ENCODE data around the gene NPLOC4. TPM values are rescaled to one million over a fixed set of nuclear protein-coding genes. Genes with fewer than 3 reads are reported as not detected.
A peak's percentile ranks its signal among the peaks of the same experiment; 100 is the strongest.

Gene NPLOC4
- total and polyA plus RNA-seq, 2 of the 13 experiments (the other 11 are each of a cell fraction or from before 2014, with no cell fraction given) = 57.0 to 97.0 TPM

- no peak for TF ChIP-seq GMEB1 (CRISPR knock-in tag; IDR thresholded peaks at IDR 0.05; ENCODE audit: borderline replicate concordance)
- TF ChIP-seq FOXM1 (CRISPR knock-in tag; IDR thresholded peaks at IDR 0.05) = no peak
- TF ChIP-seq MIXL1 (CRISPR knock-in tag; IDR thresholded peaks at IDR 0.05) = no peak
- TF ChIP-seq ZNF780A (CRISPR knock-in tag; IDR thresholded peaks at IDR 0.05) = peak; percentile 87
- no peak for TF ChIP-seq EHMT2 (IDR thresholded peaks at IDR 0.05; ENCODE audit: borderline replicate concordance, low read depth, low read length)
- TF ChIP-seq ZGPAT (CRISPR knock-in tag; IDR thresholded peaks at IDR 0.05) = no peak
- no peak for TF ChIP-seq ZNF446 (CRISPR knock-in tag; IDR thresholded peaks at IDR 0.05)
- TF ChIP-seq, protein P1, sequence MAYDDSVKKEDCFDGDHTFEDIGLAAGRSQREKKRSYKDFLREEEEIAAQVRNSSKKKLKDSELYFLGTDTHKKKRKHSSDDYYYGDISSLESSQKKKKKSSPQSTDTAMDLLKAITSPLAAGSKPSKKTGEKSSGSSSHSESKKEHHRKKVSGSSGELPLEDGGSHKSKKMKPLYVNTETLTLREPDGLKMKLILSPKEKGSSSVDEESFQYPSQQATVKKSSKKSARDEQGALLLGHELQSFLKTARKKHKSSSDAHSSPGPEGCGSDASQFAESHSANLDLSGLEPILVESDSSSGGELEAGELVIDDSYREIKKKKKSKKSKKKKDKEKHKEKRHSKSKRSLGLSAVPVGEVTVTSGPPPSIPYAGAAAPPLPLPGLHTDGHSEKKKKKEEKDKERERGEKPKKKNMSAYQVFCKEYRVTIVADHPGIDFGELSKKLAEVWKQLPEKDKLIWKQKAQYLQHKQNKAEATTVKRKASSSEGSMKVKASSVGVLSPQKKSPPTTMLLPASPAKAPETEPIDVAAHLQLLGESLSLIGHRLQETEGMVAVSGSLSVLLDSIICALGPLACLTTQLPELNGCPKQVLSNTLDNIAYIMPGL (CRISPR knock-in tag; IDR thresholded peaks at IDR 0.05; ENCODE audit: borderline replicate concordance in 1 of 2, low read depth in 1 of 2) = no peak
- no peak for TF ChIP-seq NFE2 (CRISPR knock-in tag; IDR thresholded peaks at IDR 0.05)
- TF ChIP-seq MEIS1 (CRISPR knock-in tag; IDR thresholded peaks at IDR 0.05; ENCODE audit: borderline replicate concordance) = no peak; the same call in 1 of the 2 replicates
- no peak for TF ChIP-seq ZNF562 (CRISPR knock-in tag; IDR thresholded peaks at IDR 0.05; ENCODE audit: borderline replicate concordance)
- TF ChIP-seq CBX2 (IDR thresholded peaks at IDR 0.05; ENCODE audit: low read depth, low read length) = no peak
- TF ChIP-seq CBX2 (CRISPR knock-in tag; IDR thresholded peaks at IDR 0.05; ENCODE audit: low read depth) = no peak
- TF ChIP-seq ZIK1 (CRISPR knock-in tag; IDR thresholded peaks at IDR 0.05; ENCODE audit: borderline replicate concordance, low read depth) = 0 out of 2 replicates have a peak, but pooled peaks have one; percentile 36
- TF ChIP-seq, protein P2, sequence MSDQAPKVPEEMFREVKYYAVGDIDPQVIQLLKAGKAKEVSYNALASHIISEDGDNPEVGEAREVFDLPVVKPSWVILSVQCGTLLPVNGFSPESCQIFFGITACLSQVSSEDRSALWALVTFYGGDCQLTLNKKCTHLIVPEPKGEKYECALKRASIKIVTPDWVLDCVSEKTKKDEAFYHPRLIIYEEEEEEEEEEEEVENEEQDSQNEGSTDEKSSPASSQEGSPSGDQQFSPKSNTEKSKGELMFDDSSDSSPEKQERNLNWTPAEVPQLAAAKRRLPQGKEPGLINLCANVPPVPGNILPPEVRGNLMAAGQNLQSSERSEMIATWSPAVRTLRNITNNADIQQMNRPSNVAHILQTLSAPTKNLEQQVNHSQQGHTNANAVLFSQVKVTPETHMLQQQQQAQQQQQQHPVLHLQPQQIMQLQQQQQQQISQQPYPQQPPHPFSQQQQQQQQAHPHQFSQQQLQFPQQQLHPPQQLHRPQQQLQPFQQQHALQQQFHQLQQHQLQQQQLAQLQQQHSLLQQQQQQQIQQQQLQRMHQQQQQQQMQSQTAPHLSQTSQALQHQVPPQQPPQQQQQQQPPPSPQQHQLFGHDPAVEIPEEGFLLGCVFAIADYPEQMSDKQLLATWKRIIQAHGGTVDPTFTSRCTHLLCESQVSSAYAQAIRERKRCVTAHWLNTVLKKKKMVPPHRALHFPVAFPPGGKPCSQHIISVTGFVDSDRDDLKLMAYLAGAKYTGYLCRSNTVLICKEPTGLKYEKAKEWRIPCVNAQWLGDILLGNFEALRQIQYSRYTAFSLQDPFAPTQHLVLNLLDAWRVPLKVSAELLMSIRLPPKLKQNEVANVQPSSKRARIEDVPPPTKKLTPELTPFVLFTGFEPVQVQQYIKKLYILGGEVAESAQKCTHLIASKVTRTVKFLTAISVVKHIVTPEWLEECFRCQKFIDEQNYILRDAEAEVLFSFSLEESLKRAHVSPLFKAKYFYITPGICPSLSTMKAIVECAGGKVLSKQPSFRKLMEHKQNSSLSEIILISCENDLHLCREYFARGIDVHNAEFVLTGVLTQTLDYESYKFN (CRISPR knock-in tag; conservative IDR thresholded peaks at IDR 0.05) = no peak
- no peak; the same call in 1 of the 2 replicates for TF ChIP-seq ARNT2 (CRISPR knock-in tag; IDR thresholded peaks at IDR 0.05; ENCODE audit: low read depth)
- no peak for TF ChIP-seq ZNF607 (CRISPR knock-in tag; IDR thresholded peaks at IDR 0.05; ENCODE audit: borderline replicate concordance)
- no peak for TF ChIP-seq ATF7 (IDR thresholded peaks at IDR 0.05)
- no peak for TF ChIP-seq ATF7 (CRISPR knock-in tag; IDR thresholded peaks at IDR 0.05)
- TF ChIP-seq NR0B2 (CRISPR knock-in tag; IDR thresholded peaks at IDR 0.05) = 0 out of 2 replicates have a peak, but pooled peaks have one; percentile 42
Measured at GRCh38 chr17:81511804-81512561, 124.9 kb downstream of the NPLOC4 start (continued).

All from HepG2 (cell line).